Stimulated activated CD4-positive, alpha-beta T cell treated with anti-CD3 and anti-CD28 coated beads, Interleukin-1b, Interleukin-23, amount 100 ng/mL, for 1 hour (primary cell): ENCODE measurements around the gene MTUS2.

Experiments
- DNase-seq, 2 donors: peaks; one replicate each; pipeline ENCODE4 v3.0.0-alpha.2; 2020; ENCODE audit warnings: low read depth in 2 of 2

Gene MTUS2

GRCh38 chr13:29402166-29402636 lies 582.1 kb downstream of the MTUS2 start:
- no peak for DNase-seq

- no peak for DNase-seq
Observed at GRCh38 chr13:29405401-29405800, 585.3 kb downstream of the MTUS2 start.

GRCh38 chr13:29411481-29411880 lies 591.3 kb downstream of the MTUS2 start:
- no peak for DNase-seq

GRCh38 chr13:29418026-29418425 lies 597.9 kb downstream of the MTUS2 start:
- DNase-seq = no peak

GRCh38 chr13:29421118-29421517 lies 601.0 kb downstream of the MTUS2 start:
- DNase-seq = no peak

GRCh38 chr13:29422015-29422414 lies 601.9 kb downstream of the MTUS2 start:
- DNase-seq = no peak

- no peak for DNase-seq
Observed at GRCh38 chr13:29423050-29423449, 602.9 kb downstream of the MTUS2 start.

GRCh38 chr13:29427937-29428309 lies 607.8 kb downstream of the MTUS2 start:
- DNase-seq = no peak

- no peak for DNase-seq
Observed at GRCh38 chr13:29428310-29429181, 608.4 kb downstream of the MTUS2 start.

- no peak for DNase-seq
Observed at GRCh38 chr13:29429286-29429900, 609.3 kb downstream of the MTUS2 start.

GRCh38 chr13:29434217-29434945 lies 614.2 kb downstream of the MTUS2 start:
- DNase-seq = no peak

GRCh38 chr13:29435125-29435911 lies 615.2 kb downstream of the MTUS2 start:
- no peak for DNase-seq

GRCh38 chr13:29436291-29436690 lies 616.2 kb downstream of the MTUS2 start:
- no peak for DNase-seq

GRCh38 chr13:29436721-29437280 lies 616.7 kb downstream of the MTUS2 start:
- DNase-seq = no peak

GRCh38 chr13:29438769-29439168 lies 618.6 kb downstream of the MTUS2 start:
- DNase-seq = no peak

GRCh38 chr13:29439601-29440388 lies 619.7 kb downstream of the MTUS2 start:
- no peak for DNase-seq

- no peak for DNase-seq
Observed at GRCh38 chr13:29441306-29441705, 621.2 kb downstream of the MTUS2 start.

GRCh38 chr13:29446016-29446415 lies 625.9 kb downstream of the MTUS2 start:
- no peak for DNase-seq

GRCh38 chr13:29448174-29448573 lies 628.0 kb downstream of the MTUS2 start:
- no peak for DNase-seq

GRCh38 chr13:29449726-29450125 lies 629.6 kb downstream of the MTUS2 start:
- DNase-seq = no peak

GRCh38 chr13:29451976-29452375 lies 631.8 kb downstream of the MTUS2 start:
- DNase-seq = no peak
